MCF 10A (cell line): Measurements from ENCODE around the gene ADARB2. TPM values are rescaled to one million over a fixed set of nuclear protein-coding genes. Genes with fewer than 3 reads are reported as not detected.

Experiments
- BruUV-seq: library from RNA; stranded (reverse); fragments of 400-500 nt; replicated peaks from 2 replicates; lab custom pipeline; 2021; lab: Mats Ljungman, UMichigan
- CTCF ChIA-PET: fragments of 300-600 bp; sonication (Branson Sonifier 250); formaldehyde crosslinking; extraction: SDS; loops from one replicate; lab custom pipeline; 2021; ENCODE audit warnings: antibody characterized with exemption, inconsistent platforms; lab: Yijun Ruan, JAX
- POLR2A ChIA-PET: fragments of 300-600, 350-650 bp; sonication (Branson Sonifier 250); formaldehyde crosslinking; extraction: SDS; loops from one replicate; lab custom pipeline; 2020; ENCODE audit warnings: antibody characterized with exemption, inconsistent platforms; lab: Yijun Ruan, JAX
- DNase-seq: peaks from one replicate; pipeline ENCODE4 v3.0.0-alpha.2; 2018; ENCODE audit not compliant: unreplicated experiment
- H3K27ac Mint-ChIP-seq: one replicate; pipeline ENCODE4 v1.8.0; 2022; ENCODE audit warnings: mild to moderate bottlenecking, low read depth, mixed read lengths; ENCODE audit not compliant: unreplicated experiment
- H3K27me3 Mint-ChIP-seq: one replicate; pipeline ENCODE4 v1.8.0; 2022; ENCODE audit warnings: mixed read lengths; ENCODE audit not compliant: insufficient read depth, unreplicated experiment
- H3K36me3 Mint-ChIP-seq: one replicate; pipeline ENCODE4 v1.8.0; 2022; ENCODE audit warnings: mild to moderate bottlenecking, moderate library complexity, mixed read lengths; ENCODE audit not compliant: insufficient read depth, unreplicated experiment
- H3K4me1 Mint-ChIP-seq: one replicate; pipeline ENCODE4 v1.8.0; 2022; ENCODE audit warnings: mixed read lengths; ENCODE audit not compliant: insufficient read depth, unreplicated experiment
- H3K4me3 Mint-ChIP-seq: one replicate; pipeline ENCODE4 v1.8.0; 2022; ENCODE audit warnings: mild to moderate bottlenecking, moderate library complexity, mixed read lengths; ENCODE audit not compliant: unreplicated experiment
- H3K9me3 Mint-ChIP-seq: one replicate; pipeline ENCODE4 v1.8.0; 2022; ENCODE audit warnings: mixed read lengths; ENCODE audit not compliant: unreplicated experiment
- intact Hi-C: fragments of 100-400 bp; cut with micrococcal nuclease; formaldehyde crosslinking; loops from 2 replicates; pipeline ENCODE4 v1.14.1; 2022
- total RNA-seq: library from RNA; stranded (reverse); gene quantifications from 2 replicates; pipeline ENCODE4 v1.2.3, GENCODE V29; 2022
- TF ChIP-seq, protein P1 (sequence below): fragments of 200-600 bp; IDR thresholded peaks from one replicate; pipeline ENCODE4 v1.8.0; 2022; ENCODE audit warnings: antibody characterized with exemption, mild to moderate bottlenecking; ENCODE audit not compliant: unreplicated experiment

Gene ADARB2
- total RNA-seq, 1 experiment from 2014 or later = 0.96 TPM

DNA sequence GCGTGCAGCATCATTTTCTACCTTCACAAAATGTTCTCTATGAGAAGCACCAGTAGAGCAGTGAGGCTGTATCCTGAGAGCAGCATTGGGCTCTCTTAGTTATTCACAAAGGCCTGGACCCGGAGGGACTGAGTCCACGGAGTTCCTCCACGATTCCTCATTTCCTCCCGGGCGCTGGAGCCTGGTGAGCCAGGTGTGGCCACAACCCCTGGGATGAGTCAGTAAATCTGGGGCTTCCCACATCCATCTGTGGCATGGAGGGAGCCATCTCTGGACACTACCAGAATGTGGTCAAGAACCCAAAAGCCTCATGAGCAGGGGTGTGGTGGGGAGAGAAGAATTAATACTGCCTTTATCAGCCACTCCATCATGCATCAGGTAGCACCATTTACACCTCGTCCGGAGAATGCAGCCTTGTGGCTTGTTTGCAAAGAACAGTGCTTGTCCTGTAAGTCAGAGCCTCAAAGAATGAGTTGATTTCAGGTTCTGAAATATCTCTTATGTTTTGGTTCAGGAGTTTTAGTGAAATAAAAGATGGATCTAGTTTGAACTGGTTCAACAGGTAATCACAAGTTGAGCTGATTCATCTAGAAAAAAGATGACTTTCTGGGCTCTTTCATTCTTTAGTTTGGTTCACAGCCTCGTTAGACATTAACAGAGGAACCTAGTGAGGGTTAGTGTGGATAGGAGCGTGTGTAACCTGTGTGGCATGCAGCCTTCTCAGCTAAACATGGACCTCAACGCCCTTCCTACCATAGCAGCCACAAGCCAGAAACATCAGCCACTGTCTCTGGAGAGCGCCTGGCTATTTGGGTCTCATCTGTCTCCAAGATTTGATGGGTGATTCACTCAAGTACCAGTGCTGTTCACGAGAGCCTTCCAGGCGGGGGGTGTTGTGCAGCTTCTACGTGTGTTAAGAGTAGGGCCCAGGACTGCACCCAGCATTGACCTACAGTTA is 586.0 kb downstream of the ADARB2 start:
- Mint-ChIP-seq H3K4me3 (no peak overlapping the region), H3K36me3 (no peaks in the 10 kb centered on the region), H3K9me3 (no peaks in the 10 kb centered on the region), H3K4me1 (peaks cover 6% of the 10 kb centered on the region), H3K27me3 (no peaks in the 10 kb centered on the region), H3K27ac (no peak overlapping the region)
- intact Hi-C loops = no loop called here
- ChIA-PET POLR2A (no interaction called here), CTCF (no interaction called here)
- DNase-seq = peak; percentile 22
- no TSS peak for BruUV-seq
- TF ChIP-seq, protein P1, sequence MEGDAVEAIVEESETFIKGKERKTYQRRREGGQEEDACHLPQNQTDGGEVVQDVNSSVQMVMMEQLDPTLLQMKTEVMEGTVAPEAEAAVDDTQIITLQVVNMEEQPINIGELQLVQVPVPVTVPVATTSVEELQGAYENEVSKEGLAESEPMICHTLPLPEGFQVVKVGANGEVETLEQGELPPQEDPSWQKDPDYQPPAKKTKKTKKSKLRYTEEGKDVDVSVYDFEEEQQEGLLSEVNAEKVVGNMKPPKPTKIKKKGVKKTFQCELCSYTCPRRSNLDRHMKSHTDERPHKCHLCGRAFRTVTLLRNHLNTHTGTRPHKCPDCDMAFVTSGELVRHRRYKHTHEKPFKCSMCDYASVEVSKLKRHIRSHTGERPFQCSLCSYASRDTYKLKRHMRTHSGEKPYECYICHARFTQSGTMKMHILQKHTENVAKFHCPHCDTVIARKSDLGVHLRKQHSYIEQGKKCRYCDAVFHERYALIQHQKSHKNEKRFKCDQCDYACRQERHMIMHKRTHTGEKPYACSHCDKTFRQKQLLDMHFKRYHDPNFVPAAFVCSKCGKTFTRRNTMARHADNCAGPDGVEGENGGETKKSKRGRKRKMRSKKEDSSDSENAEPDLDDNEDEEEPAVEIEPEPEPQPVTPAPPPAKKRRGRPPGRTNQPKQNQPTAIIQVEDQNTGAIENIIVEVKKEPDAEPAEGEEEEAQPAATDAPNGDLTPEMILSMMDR = no peak

GRCh38 chr10:1150638-1150955 is 586.7 kb downstream of the ADARB2 start:
- Mint-ChIP-seq H3K36me3 (no peaks in the 10 kb centered on the region), H3K9me3 (peaks cover 7% of the 10 kb centered on the region), H3K27me3 (no peaks in the 10 kb centered on the region), H3K4me3 (no peak overlapping the region), H3K27ac (no peak overlapping the region), H3K4me1 (peaks cover 6% of the 10 kb centered on the region)
- ChIA-PET CTCF (no interaction called here), POLR2A (no interaction called here)
- BruUV-seq = no TSS peak
- no peak for DNase-seq
- intact Hi-C loops = no loop called here
- TF ChIP-seq, protein P1 = no peak

DNA sequence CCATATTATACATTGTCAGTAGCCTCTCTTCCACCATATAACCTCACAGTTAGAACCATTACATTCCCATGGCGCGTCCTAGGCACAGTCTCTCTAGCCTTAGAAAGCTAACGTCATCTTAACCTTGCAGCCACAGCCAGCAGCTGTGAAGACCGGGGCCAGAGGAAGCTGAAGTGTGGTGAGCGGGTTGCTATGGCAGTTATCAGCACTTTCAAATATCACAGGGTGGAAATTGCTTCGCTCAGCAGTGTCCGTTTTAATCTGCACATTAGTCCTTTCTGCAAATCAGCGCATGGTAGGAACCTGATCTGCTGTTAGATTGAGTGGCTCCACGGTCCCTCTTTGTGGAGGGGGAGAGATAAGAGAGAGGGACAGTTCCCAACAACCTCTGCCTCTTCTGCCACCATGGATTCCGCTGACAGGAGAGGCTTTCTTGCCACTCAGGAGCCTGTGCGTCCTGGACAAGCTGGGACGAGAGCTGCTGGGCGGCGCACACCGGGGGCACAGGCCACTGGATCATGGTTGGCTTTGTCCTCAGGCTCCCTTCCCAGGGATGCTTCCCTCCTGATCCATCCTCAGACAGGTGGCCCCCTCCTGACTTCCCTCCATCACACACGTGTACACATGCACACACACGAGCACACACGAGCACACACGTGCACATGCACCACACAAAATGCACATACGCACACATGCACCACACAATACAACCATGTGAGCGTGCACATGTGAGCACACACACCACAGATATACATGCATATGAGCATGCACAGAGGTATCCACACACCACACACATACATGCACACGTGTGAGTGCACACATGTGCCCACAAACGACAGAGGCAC is 587.3 kb downstream of the ADARB2 start:
- CTCF ChIA-PET = interaction anchor here (0.7 kb wide), 1 partner anchor 1569 kb away, joined by 3 read pairs; no protein-coding TSS in a partner anchor
- POLR2A ChIA-PET = no interaction called here
- no peak overlapping the region for H3K4me3 Mint-ChIP-seq
- TF ChIP-seq, protein P1 = no peak
- H3K36me3 Mint-ChIP-seq = no peaks in the 10 kb centered on the region
- peaks cover 8% of the 10 kb centered on the region for H3K9me3 Mint-ChIP-seq
- BruUV-seq = no TSS peak
- intact Hi-C loops = no loop called here
- H3K27me3 Mint-ChIP-seq = no peaks in the 10 kb centered on the region
- H3K27ac Mint-ChIP-seq = no peak overlapping the region
- H3K4me1 Mint-ChIP-seq = peaks cover 6% of the 10 kb centered on the region
- DNase-seq = no peak
